WI38 (cell line): Measurements from ENCODE around the gene SLC48A1.

Experiments
- H3K4me3 ChIP-seq: 2 replicates; pipeline ENCODE4 v1.5.1; 2011; ENCODE audit warnings: low read depth, mild to moderate bottlenecking, control low read depth, low read length
- CTCF ChIP-seq: IDR thresholded peaks from 2 replicates; pipeline ENCODE4 v1.5.1; 2012; ENCODE audit warnings: low read depth, mild to moderate bottlenecking, control low read depth, low read length

Gene SLC48A1

GRCh38 chr12:47785036-47785886, 12.2 kb downstream of the SLC48A1 start:
- no peak for TF ChIP-seq CTCF
- no peak overlapping the region for H3K4me3 ChIP-seq

- H3K4me3 ChIP-seq = no peak overlapping the region
- no peak for TF ChIP-seq CTCF
These were observed 13.0 kb downstream of the SLC48A1 start for GRCh38 chr12:47785887-47786661.

DNA sequence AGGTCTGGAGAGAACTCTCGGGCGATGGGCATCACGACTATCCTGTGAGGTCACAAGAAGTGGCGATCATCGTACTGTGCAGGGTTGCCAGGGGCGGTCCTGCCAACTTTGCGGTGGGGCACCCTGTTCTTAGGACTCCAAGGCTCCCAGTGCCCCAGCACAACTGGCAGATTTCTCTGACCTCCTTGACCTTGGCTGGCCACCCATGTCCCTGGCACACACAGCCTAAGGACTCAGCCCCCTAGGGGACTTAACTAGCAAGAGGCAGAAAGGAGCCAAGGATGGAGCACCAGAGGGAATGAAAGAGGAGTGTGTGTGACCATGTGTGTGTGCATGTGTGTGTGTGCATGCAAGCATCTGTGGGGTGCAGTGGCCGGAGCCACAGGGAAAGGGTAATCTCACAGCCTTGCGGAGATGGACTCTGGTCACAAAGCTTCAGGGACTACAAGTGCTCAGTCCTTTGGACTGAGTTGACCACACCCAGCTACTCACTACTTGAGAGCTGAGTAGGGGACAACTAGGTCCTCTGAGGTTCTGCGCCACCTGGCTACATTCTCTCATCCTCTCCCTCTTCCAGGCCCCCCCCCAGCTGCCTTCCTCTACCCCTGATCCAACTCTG, 13.7 kb downstream of the SLC48A1 start:
- no peak overlapping the region for H3K4me3 ChIP-seq
- TF ChIP-seq CTCF = no peak

DNA sequence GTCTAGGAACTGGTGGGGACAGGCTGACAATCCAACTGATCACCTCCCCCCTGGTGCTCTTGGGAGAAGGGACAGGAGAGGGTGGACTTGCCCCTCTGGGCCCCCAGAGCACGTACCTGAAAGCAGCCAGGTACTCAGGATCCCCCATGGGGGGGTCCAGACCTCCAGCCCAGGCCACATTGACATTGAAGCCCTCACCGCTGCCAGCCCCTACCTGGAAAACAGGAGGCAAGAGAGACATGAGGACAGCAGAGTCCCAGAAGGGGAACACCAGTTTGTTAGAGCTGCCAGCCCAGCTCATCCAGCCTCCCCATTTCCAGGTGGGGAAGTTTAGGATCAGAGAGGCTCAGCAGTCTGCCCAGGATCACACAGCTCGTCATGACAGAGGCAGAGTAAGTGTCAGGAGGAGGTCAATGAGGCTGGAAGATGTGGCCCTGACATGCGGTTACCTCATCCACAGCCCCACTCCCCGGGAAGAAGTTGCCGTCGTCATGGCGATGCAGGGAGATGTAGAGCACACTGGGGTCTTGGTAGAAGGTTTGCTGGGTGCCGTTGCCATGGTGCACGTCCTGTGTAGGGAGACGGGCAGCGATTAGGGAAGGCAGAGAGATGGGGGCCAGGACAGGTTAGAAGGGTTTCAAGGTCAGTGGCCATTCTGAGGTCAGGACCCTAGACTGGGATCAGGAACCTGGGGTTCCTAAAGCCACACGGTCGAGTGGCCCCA, 14.7 kb downstream of the SLC48A1 start:
- no peak for TF ChIP-seq CTCF

DNA sequence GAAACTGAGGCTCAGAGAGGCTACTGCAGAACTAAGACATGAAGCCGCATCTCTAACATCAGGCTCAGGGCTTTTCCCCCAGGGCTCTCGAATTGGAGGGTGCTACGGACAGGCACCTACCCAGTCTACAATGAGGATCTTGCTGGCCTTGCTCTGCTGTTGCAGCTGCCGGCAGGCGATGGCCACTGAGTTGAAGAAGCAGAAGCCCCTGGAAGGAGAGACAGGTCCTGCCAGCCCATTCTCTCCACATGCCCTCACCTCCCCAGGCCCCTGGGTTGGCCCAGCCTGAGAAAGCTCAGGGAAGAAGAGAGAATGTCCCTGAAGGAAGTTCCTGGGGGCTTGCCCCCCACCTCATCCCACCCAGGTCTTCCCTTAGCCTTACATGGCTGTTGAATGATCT, 16.1 kb downstream of the SLC48A1 start:
- H3K4me3 ChIP-seq = no peak overlapping the region
- TF ChIP-seq CTCF = no peak

More for the DNA sequence above, 14.7 kb downstream of the SLC48A1 start:
- no peak overlapping the region for H3K4me3 ChIP-seq

DNA sequence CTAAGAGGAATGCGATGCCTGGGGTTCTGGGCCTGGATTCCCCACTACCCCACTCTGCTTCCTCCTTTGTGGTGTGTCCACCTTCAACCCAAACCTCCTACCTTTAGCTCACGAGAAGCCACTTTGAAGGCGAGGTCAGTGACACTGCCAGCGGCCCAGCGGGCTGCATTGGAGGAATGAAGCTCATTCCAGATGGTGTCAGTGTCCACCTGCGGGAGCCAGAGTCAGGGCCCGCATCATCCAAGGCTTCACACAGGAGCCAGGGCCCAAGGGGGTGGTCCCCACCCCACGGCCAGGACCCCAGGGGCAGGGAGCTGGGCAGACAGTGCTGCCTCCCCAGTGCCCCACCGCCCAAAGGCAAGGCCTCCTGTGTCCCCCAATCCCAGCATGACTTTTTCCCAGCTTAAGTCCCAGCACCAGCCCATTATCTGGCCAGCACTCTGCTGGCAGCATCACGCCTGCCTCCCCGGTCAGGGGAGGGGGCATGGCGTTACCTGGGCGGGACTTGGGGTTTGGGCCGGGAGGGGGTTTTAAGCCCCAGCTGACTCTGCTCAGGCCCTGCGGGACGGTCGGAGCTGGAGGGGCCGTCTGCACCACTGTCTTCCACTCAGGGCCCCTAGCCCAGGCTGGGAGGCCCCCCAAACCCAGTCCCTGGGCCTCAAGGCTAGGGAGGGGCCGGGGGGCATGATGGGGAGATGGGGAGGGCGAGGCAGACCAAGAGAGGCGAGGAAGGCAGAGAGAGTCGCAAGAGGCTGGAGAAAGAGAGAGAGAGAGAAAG, 16.9 kb downstream of the SLC48A1 start:
- TF ChIP-seq CTCF = no peak
- no peak overlapping the region for H3K4me3 ChIP-seq
